ENCODE results near the gene SMKR1.
A peak's percentile ranks its signal among the peaks of the same experiment; 100 is the strongest.

Gene SMKR1

GRCh38 chr7:129501760-129502707, at the start of gene SMKR1:
Gene SMKR1 (plus strand): TSS chr7:129502531. CDS start chr7:129502825, 294 bp downstream.
- H3K4me3 ChIP-seq (ENCODE audit: low read length), result peak within 1 kb of the TSS; percentile 70
- no peaks in the 10 kb centered on the region for H3K9me3 ChIP-seq (ENCODE audit: insufficient read depth, low read depth, low read length)
- H3K36me3 ChIP-seq (ENCODE audit: insufficient read depth, low read depth, low read length), result no peaks in the 10 kb centered on the region
- peaks cover 37% of the 10 kb centered on the region for H3K27me3 ChIP-seq (ENCODE audit: insufficient read depth, low read length)
- no peak within 1 kb of the TSS for H3K27ac ChIP-seq (ENCODE audit: low read length)
- no peaks in the 10 kb centered on the region; the same call in 1 of the 2 replicates for H3K4me1 ChIP-seq (ENCODE audit: insufficient read depth, low read length)
- H3K9ac ChIP-seq (ENCODE audit: low read depth, low read length), result no peak within 1 kb of the TSS

DNA sequence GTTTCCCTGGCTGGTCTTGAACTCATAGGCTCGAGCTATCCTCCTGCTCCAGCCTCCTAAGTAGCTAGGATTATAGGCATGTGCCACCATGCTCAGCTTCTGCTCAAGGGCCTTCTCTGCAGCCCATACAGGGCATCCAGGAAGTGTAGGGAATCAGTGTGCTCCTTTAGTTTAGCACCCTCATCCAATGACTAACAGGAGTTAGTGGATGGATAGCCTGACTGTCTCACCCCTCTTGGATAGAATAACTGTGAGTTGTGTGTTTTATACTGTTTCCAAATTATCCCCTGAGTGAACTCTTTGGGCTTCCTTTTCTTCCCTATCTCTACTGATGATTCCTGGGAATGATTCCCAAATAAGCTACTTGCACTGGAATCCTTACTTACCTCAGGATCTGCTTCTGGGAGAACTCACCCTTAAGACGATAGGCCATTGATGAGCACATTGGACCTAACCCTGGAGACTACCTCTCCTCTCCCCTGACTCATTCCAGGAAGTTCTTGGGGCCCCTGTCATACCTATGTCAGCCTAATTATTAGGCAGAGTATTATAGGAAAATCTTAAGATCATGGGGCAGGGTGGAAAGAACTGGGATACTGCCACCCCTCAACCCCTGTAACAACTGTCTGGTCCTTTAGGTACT, 49.6 kb upstream of the SMKR1 start:
- Histone ChIP-seq H3K9me3 (ENCODE audit: insufficient read depth, low read depth, low read length) (peaks cover 14% of the 10 kb centered on the region), H3K27ac (ENCODE audit: low read length) (no peak overlapping the region), H3K27me3 (ENCODE audit: insufficient read depth, low read length) (no peaks in the 10 kb centered on the region), H3K4me3 (ENCODE audit: low read length) (no peak overlapping the region), H3K4me1 (ENCODE audit: insufficient read depth, low read length) (no peaks in the 10 kb centered on the region), H3K36me3 (ENCODE audit: insufficient read depth, low read depth, low read length) (peaks cover 57% of the 10 kb centered on the region), H3K9ac (ENCODE audit: low read depth, low read length) (no peak overlapping the region)

GRCh38 chr7:129453510-129454248, 48.7 kb upstream of the SMKR1 start:
- Histone ChIP-seq H3K4me3 (ENCODE audit: low read length) (no peak overlapping the region), H3K9me3 (ENCODE audit: insufficient read depth, low read depth, low read length) (peaks cover 7% of the 10 kb centered on the region), H3K9ac (ENCODE audit: low read depth, low read length) (no peak overlapping the region), H3K27ac (ENCODE audit: low read length) (no peak overlapping the region), H3K4me1 (ENCODE audit: insufficient read depth, low read length) (no peaks in the 10 kb centered on the region), H3K27me3 (ENCODE audit: insufficient read depth, low read length) (no peaks in the 10 kb centered on the region), H3K36me3 (ENCODE audit: insufficient read depth, low read depth, low read length) (peaks cover 63% of the 10 kb centered on the region)

GRCh38 chr7:129454249-129454551, 48.1 kb upstream of the SMKR1 start:
- Histone ChIP-seq H3K27ac (ENCODE audit: low read length) (no peak overlapping the region), H3K9ac (ENCODE audit: low read depth, low read length) (no peak overlapping the region), H3K27me3 (ENCODE audit: insufficient read depth, low read length) (no peaks in the 10 kb centered on the region), H3K4me3 (ENCODE audit: low read length) (no peak overlapping the region), H3K4me1 (ENCODE audit: insufficient read depth, low read length) (no peaks in the 10 kb centered on the region), H3K36me3 (ENCODE audit: insufficient read depth, low read depth, low read length) (peaks cover 65% of the 10 kb centered on the region), H3K9me3 (ENCODE audit: insufficient read depth, low read depth, low read length) (peaks cover 2% of the 10 kb centered on the region; the same call in 1 of the 2 replicates)

GRCh38 chr7:129456421-129456820, 45.9 kb upstream of the SMKR1 start:
- Histone ChIP-seq H3K4me3 (ENCODE audit: low read length) (no peak overlapping the region), H3K9me3 (ENCODE audit: insufficient read depth, low read depth, low read length) (no peaks in the 10 kb centered on the region), H3K36me3 (ENCODE audit: insufficient read depth, low read depth, low read length) (peaks cover 87% of the 10 kb centered on the region), H3K9ac (ENCODE audit: low read depth, low read length) (no peak overlapping the region), H3K27ac (ENCODE audit: low read length) (no peak overlapping the region), H3K4me1 (ENCODE audit: insufficient read depth, low read length) (no peaks in the 10 kb centered on the region), H3K27me3 (ENCODE audit: insufficient read depth, low read length) (no peaks in the 10 kb centered on the region)

DNA sequence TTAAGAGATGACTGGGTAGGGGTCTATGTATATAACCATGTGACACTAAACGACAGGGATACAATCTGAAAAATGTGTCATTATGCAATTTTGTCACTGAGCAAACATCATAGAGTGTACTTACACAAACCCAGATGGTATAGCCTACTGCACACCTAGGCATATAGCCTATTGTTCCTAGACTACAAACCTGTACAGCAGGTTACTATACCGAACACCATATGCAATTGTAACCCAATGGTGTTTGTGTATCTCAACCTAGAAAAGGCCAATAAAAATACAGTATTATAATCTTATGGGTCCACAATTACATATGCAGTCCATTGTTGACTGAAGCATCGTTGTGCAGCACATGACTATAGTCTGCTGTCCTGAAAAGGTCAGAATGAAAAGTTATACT, 45.2 kb upstream of the SMKR1 start:
- no peaks in the 10 kb centered on the region for H3K4me1 ChIP-seq (ENCODE audit: insufficient read depth, low read length)
- no peaks in the 10 kb centered on the region for H3K9me3 ChIP-seq (ENCODE audit: insufficient read depth, low read depth, low read length)
- no peaks in the 10 kb centered on the region for H3K27me3 ChIP-seq (ENCODE audit: insufficient read depth, low read length)
- no peak overlapping the region for H3K27ac ChIP-seq (ENCODE audit: low read length)
- H3K36me3 ChIP-seq (ENCODE audit: insufficient read depth, low read depth, low read length), result peaks cover 94% of the 10 kb centered on the region
- H3K4me3 ChIP-seq (ENCODE audit: low read length), result no peak overlapping the region
- no peak overlapping the region for H3K9ac ChIP-seq (ENCODE audit: low read depth, low read length)

- no peak overlapping the region for H3K27ac ChIP-seq (ENCODE audit: low read length)
- H3K4me1 ChIP-seq (ENCODE audit: insufficient read depth, low read length), result no peaks in the 10 kb centered on the region
- no peak overlapping the region for H3K4me3 ChIP-seq (ENCODE audit: low read length)
- H3K27me3 ChIP-seq (ENCODE audit: insufficient read depth, low read length), result no peaks in the 10 kb centered on the region
- H3K36me3 ChIP-seq (ENCODE audit: insufficient read depth, low read depth, low read length), result peaks cover 98% of the 10 kb centered on the region
- no peak overlapping the region for H3K9ac ChIP-seq (ENCODE audit: low read depth, low read length)
- no peaks in the 10 kb centered on the region for H3K9me3 ChIP-seq (ENCODE audit: insufficient read depth, low read depth, low read length)
Observed at GRCh38 chr7:129458171-129458570, 44.2 kb upstream of the SMKR1 start.

DNA sequence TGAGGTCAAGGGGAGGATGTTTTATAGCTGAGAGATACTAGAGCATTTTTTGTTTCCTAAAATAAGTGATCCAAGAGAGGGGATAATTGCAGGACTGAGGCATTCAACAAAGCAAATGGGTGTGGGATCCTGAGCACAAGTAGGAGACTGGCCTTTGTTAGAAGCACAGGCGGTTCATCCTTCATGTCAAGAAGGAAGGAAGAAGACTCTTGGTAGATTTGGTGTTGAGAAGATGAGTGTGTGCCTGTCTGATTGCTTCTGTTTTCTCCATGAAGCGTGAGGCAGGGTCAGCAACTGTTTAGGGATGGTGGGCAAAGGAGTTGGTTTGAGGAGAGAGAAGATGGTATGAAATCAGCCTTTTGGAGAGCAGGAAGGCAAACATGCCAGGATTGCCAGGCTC, 40.5 kb upstream of the SMKR1 start:
- Histone ChIP-seq H3K9ac (ENCODE audit: low read depth, low read length) (no peak overlapping the region), H3K27ac (ENCODE audit: low read length) (no peak overlapping the region), H3K4me1 (ENCODE audit: insufficient read depth, low read length) (no peaks in the 10 kb centered on the region), H3K4me3 (ENCODE audit: low read length) (no peak overlapping the region), H3K27me3 (ENCODE audit: insufficient read depth, low read length) (no peaks in the 10 kb centered on the region), H3K36me3 (ENCODE audit: insufficient read depth, low read depth, low read length) (peaks cover 99% of the 10 kb centered on the region), H3K9me3 (ENCODE audit: insufficient read depth, low read depth, low read length) (no peaks in the 10 kb centered on the region)

GRCh38 chr7:129462420-129462819, 39.9 kb upstream of the SMKR1 start:
- peaks cover 99% of the 10 kb centered on the region for H3K36me3 ChIP-seq (ENCODE audit: insufficient read depth, low read depth, low read length)
- H3K9me3 ChIP-seq (ENCODE audit: insufficient read depth, low read depth, low read length), result no peaks in the 10 kb centered on the region
- no peak overlapping the region for H3K27ac ChIP-seq (ENCODE audit: low read length)
- no peak overlapping the region for H3K9ac ChIP-seq (ENCODE audit: low read depth, low read length)
- no peak overlapping the region for H3K4me3 ChIP-seq (ENCODE audit: low read length)
- no peaks in the 10 kb centered on the region for H3K27me3 ChIP-seq (ENCODE audit: insufficient read depth, low read length)
- H3K4me1 ChIP-seq (ENCODE audit: insufficient read depth, low read length), result no peaks in the 10 kb centered on the region

- H3K27ac ChIP-seq (ENCODE audit: low read length), result no peak overlapping the region
- no peak overlapping the region for H3K9ac ChIP-seq (ENCODE audit: low read depth, low read length)
- no peaks in the 10 kb centered on the region for H3K27me3 ChIP-seq (ENCODE audit: insufficient read depth, low read length)
- peaks cover 90% of the 10 kb centered on the region for H3K36me3 ChIP-seq (ENCODE audit: insufficient read depth, low read depth, low read length)
- peaks cover under 1% of the 10 kb centered on the region; the same call in 1 of the 2 replicates for H3K4me1 ChIP-seq (ENCODE audit: insufficient read depth, low read length)
- no peaks in the 10 kb centered on the region for H3K9me3 ChIP-seq (ENCODE audit: insufficient read depth, low read depth, low read length)
- no peak overlapping the region for H3K4me3 ChIP-seq (ENCODE audit: low read length)
Observed at GRCh38 chr7:129464194-129464593, 38.1 kb upstream of the SMKR1 start.

DNA sequence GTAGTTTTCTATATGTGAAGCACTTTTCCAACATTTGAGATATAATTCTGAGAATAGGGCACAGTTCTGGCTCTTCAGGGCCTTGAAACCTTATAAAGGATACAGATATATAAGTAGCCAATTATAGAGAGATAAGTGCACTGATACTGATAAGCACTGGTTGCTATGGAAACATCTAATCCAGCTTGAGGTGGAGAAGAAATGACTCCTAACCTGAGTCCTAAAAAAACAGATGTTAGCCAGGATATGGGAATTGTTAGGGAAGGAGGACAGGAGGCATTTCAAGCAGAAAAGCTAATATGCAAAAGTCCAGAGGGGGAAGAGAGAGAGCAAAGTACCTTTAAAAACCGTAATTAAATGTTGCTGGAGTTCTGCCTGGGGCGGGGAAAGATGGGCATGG, 37.3 kb upstream of the SMKR1 start:
- H3K9ac ChIP-seq (ENCODE audit: low read depth, low read length), result no peak overlapping the region
- H3K4me1 ChIP-seq (ENCODE audit: insufficient read depth, low read length), result peaks cover 9% of the 10 kb centered on the region
- H3K4me3 ChIP-seq (ENCODE audit: low read length), result no peak overlapping the region
- H3K27me3 ChIP-seq (ENCODE audit: insufficient read depth, low read length), result no peaks in the 10 kb centered on the region
- H3K36me3 ChIP-seq (ENCODE audit: insufficient read depth, low read depth, low read length), result peaks cover 81% of the 10 kb centered on the region
- H3K27ac ChIP-seq (ENCODE audit: low read length), result no peak overlapping the region
- H3K9me3 ChIP-seq (ENCODE audit: insufficient read depth, low read depth, low read length), result no peaks in the 10 kb centered on the region
